Non-pigmented ciliary epithelial cell (primary cell): Measurements from ENCODE around the gene CSNK1G1.
"Not testable (repeated sequence)": the region's sequence is repeated elsewhere in the genome, so short reads cannot be mapped to it uniquely, and the experiment has no call there.

Experiments used
- DNase-seq: peaks from one replicate; pipeline ENCODE4 v3.0.0-alpha.2; 2010; ENCODE audit warnings: low read depth

Gene CSNK1G1

GRCh38 chr15:64355944-64356709 is at the start of gene CSNK1G1:
TSS of gene CSNK1G1 (minus strand) at chr15:64356173. CDS start at chr15:64300499, 55,674 bp downstream.
- peak; percentile 89 for DNase-seq

- DNase-seq: no peak
Measured at GRCh38 chr15:64400583-64400982, 44.6 kb upstream of the CSNK1G1 start.

GRCh38 chr15:64398575-64398974 is 42.6 kb upstream of the CSNK1G1 start:
- no peak for DNase-seq

- DNase-seq: no peak
Measured at GRCh38 chr15:64396789-64397188, 40.8 kb upstream of the CSNK1G1 start.

GRCh38 chr15:64392471-64392870 is 36.5 kb upstream of the CSNK1G1 start:
- DNase-seq: not testable (repeated sequence)

GRCh38 chr15:64389036-64389435 is 33.1 kb upstream of the CSNK1G1 start:
- DNase-seq: no peak

- DNase-seq: peak; percentile 87
Measured at GRCh38 chr15:64387562-64388168, 31.7 kb upstream of the CSNK1G1 start, which contains the start of gene TRIP4. TSS of gene TRIP4 (plus strand) at chr15:64387836. CDS start at chr15:64387864, 28 bp downstream.

- no peak for DNase-seq
Measured at GRCh38 chr15:64386291-64386690, 30.3 kb upstream of the CSNK1G1 start.

GRCh38 chr15:64383760-64384159 is 27.8 kb upstream of the CSNK1G1 start:
- no peak for DNase-seq

GRCh38 chr15:64381000-64381751 is 25.2 kb upstream of the CSNK1G1 start, which contains the start of gene PCLAF:
TSS of gene PCLAF (minus strand) at chr15:64381441. CDS start at chr15:64381371, 70 bp downstream.
- DNase-seq: peak; percentile 74

GRCh38 chr15:64380130-64380870 is 24.3 kb upstream of the CSNK1G1 start:
- DNase-seq: not testable (repeated sequence)

- DNase-seq: no peak
Measured at GRCh38 chr15:64379216-64379960, 23.4 kb upstream of the CSNK1G1 start.

- DNase-seq: no peak
Measured at GRCh38 chr15:64373360-64373759, 17.4 kb upstream of the CSNK1G1 start.

GRCh38 chr15:64371383-64371782 is 15.4 kb upstream of the CSNK1G1 start:
- not testable (repeated sequence) for DNase-seq

GRCh38 chr15:64369078-64369607 is 13.2 kb upstream of the CSNK1G1 start:
- DNase-seq: no peak

GRCh38 chr15:64361259-64361658 is 5.3 kb upstream of the CSNK1G1 start:
- no peak for DNase-seq

GRCh38 chr15:64356710-64357040 is 702 bp upstream of the CSNK1G1 start:
- no peak for DNase-seq

- no peak for DNase-seq
Measured at GRCh38 chr15:64355348-64355943, 527 bp downstream of the CSNK1G1 start.

- DNase-seq: no peak
Measured at GRCh38 chr15:64354688-64355344, 1.2 kb downstream of the CSNK1G1 start.

- no peak for DNase-seq
Measured at GRCh38 chr15:64351265-64351664, 4.7 kb downstream of the CSNK1G1 start.
